Stomach smooth muscle (tissue), 2 donors: ENCODE data around the gene STIM1.

Source experiments
- H3K27ac ChIP-seq: one replicate; pipeline ENCODE4 v1.7.0; 2013; ENCODE audit warnings: mild to moderate bottlenecking, low read length, inconsistent platforms
- H3K27me3 ChIP-seq, 2 donors: one replicate each; pipeline ENCODE4 v1.7.0; 2013; ENCODE audit warnings: low read length in 2 of 2; ENCODE audit not compliant: insufficient read depth in 2 of 2, control insufficient read depth in 1 of 2
- H3K36me3 ChIP-seq, 2 donors: one replicate each; pipeline ENCODE4 v1.7.0; 2013; ENCODE audit warnings: low read length in 2 of 2; ENCODE audit not compliant: control insufficient read depth in 2 of 2, insufficient read depth in 2 of 2
- H3K4me1 ChIP-seq: one replicate; pipeline ENCODE4 v1.7.0; 2013; ENCODE audit warnings: low read length; ENCODE audit not compliant: control insufficient read depth, insufficient read depth
- H3K4me3 ChIP-seq, 2 donors: one replicate each; pipeline ENCODE4 v1.7.0; 2013; ENCODE audit warnings: low read length in 2 of 2
- H3K9ac ChIP-seq, 2 donors: one replicate each; pipeline ENCODE4 v1.7.0; 2013; ENCODE audit warnings: low read length in 2 of 2, mild to moderate bottlenecking in 1 of 2
- H3K9me3 ChIP-seq, 2 donors: one replicate each; pipeline ENCODE4 v1.7.0; 2013; ENCODE audit warnings: low read length in 2 of 2; ENCODE audit not compliant: control insufficient read depth in 2 of 2
- donor health status: healthy.
- donor health status: Pancreatic carcinoma.

STIM1 gene

DNA sequence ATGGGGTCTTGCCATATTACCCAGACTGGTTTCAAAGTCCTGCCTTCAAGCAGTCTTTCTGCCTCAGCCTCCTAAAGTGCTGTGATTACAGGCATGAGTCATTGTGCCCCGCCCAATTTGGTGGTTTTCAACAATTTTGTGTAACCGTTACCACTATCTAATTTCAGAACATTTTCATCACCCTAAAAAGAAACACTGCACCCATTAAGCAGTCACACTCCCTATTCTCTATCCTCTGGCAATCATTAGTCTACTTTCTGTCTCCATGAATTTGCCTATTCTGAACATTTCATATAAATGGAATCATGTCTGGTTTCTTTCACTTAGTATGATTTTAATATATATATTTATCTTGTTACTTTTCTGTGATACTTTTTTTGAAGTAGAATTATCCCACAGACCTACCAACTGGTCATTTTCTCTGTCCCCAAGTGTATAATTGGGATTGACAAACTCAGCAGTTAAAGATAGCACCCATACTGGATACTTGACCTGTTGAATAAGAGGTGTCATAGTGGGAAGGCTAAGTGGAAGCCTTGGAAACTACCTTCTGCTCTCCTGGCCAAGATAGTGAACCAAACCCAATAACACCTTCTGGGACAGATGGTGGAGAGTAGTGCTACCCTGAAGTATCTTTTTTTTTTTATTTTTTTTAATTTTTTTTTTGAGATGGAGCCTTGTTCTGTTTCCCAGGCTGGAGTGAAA lies 64.8 kb downstream of the STIM1 start:
- no peak overlapping the region for H3K27ac ChIP-seq
- no peaks in the 10 kb centered on the region for H3K27me3 ChIP-seq

GRCh38 chr11:3922056-3922455 lies 66.6 kb downstream of the STIM1 start:
- Histone ChIP-seq H3K27ac (no peak overlapping the region), H3K4me1 (peaks cover 5% of the 10 kb centered on the region), H3K9ac (no peak overlapping the region), H3K4me3 (no peak overlapping the region), H3K9me3 (no peaks in the 10 kb centered on the region), H3K36me3 (no peaks in the 10 kb centered on the region), H3K27me3 (no peaks in the 10 kb centered on the region)

More for the DNA sequence above, 64.8 kb downstream of the STIM1 start:
- no peak overlapping the region for H3K4me3 ChIP-seq
- H3K4me1 ChIP-seq: peaks cover 5% of the 10 kb centered on the region
- no peaks in the 10 kb centered on the region for H3K36me3 ChIP-seq
- H3K9ac ChIP-seq: no peak overlapping the region
- H3K9me3 ChIP-seq: no peaks in the 10 kb centered on the region

DNA sequence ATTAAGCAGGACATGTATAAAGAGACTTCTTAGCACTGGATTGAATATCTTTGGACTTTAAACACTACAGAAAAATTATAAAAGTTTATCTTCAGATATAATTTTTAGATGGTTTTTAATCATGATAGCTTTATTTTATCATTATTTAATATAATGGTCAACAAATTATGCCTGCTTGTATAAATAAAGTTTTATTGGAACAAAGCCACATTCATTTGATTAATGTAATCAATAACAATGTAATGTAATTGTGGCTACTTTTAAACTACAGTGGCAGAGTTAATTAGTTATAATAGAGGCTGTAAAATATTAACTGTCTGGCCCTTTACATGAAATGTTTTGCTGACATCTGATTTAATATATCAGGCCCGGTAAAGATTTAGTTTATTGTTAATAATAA lies 70.0 kb downstream of the STIM1 start:
- Histone ChIP-seq H3K9ac (no peak overlapping the region), H3K4me3 (no peak overlapping the region), H3K36me3 (no peaks in the 10 kb centered on the region), H3K4me1 (peaks cover 18% of the 10 kb centered on the region), H3K9me3 (no peaks in the 10 kb centered on the region), H3K27ac (no peak overlapping the region), H3K27me3 (no peaks in the 10 kb centered on the region)

GRCh38 chr11:3926458-3927095 lies 71.1 kb downstream of the STIM1 start:
- H3K9me3 ChIP-seq: no peaks in the 10 kb centered on the region
- H3K9ac ChIP-seq: no peak overlapping the region
- H3K36me3 ChIP-seq: no peaks in the 10 kb centered on the region
- H3K4me1 ChIP-seq: peaks cover 24% of the 10 kb centered on the region
- H3K27ac ChIP-seq: no peak overlapping the region
- no peak overlapping the region for H3K4me3 ChIP-seq
- H3K27me3 ChIP-seq: no peaks in the 10 kb centered on the region

DNA sequence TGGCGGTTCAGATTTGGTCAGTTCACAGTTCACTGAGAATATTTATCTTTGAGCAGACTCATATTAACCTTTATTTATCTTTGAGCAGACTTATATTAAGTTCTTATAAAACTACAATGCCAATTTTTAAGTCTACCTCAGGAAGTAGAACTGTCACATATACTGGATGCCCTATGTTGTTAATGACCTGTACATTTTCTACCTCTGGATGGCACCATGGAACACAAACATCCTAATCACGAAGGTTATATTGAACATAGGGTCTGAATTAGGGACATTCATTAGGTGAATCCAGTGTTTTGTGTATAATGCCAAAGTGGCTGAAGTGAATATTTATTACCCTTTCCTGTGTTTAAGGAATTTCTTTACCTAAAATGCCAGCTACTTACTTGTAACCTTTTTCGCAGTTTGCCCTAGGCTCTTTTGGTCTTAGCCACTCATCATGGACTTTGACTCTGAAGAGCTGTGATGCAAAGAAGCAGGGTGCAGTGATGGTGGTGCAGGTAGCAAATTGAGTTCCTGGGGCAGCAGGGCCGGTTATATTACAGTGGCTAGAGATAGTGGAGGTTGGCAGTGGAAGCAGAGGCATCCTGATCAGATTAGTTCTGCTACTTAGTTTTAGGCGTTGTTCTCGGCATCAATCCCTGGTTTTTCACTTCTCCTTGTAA lies 71.8 kb downstream of the STIM1 start:
- Histone ChIP-seq H3K9ac (no peak overlapping the region), H3K36me3 (no peaks in the 10 kb centered on the region), H3K27me3 (no peaks in the 10 kb centered on the region), H3K4me1 (peaks cover 25% of the 10 kb centered on the region), H3K9me3 (no peaks in the 10 kb centered on the region), H3K4me3 (no peak overlapping the region), H3K27ac (no peak overlapping the region)

GRCh38 chr11:3929232-3929631 lies 73.8 kb downstream of the STIM1 start:
- peak overlapping the region; percentile 7 to 50 for H3K4me3 ChIP-seq
- no peak overlapping the region for H3K27ac ChIP-seq
- peak overlapping the region in 1 of 2 donors; percentile 36 for H3K9ac ChIP-seq
- H3K9me3 ChIP-seq: no peaks in the 10 kb centered on the region
- no peaks in the 10 kb centered on the region for H3K27me3 ChIP-seq
- no peaks in the 10 kb centered on the region for H3K36me3 ChIP-seq
- H3K4me1 ChIP-seq: peaks cover 34% of the 10 kb centered on the region

GRCh38 chr11:3929649-3930048 lies 74.2 kb downstream of the STIM1 start:
- peak overlapping the region; percentile 7 to 50 for H3K4me3 ChIP-seq
- no peak overlapping the region for H3K27ac ChIP-seq

DNA sequence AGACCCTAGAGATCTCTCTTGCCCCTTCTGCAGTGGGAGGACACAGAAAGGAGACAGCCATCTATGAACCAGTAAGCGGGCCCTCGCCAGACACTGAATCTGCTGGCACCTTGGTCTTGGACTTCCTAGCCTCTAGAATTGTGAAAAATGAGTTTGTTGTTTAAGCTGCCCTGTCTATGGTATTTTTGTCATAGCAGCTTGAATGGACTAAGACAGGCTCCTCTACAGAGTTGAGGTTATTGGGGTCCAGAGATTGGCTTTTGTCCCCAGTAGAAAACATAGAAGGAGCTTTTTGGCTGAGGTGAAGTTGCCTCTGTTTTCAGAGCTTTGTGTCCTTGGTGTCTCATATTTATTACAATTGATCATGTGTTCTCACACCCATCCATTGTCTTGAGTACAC lies 77.2 kb downstream of the STIM1 start:
- no peaks in the 10 kb centered on the region for H3K36me3 ChIP-seq
- H3K4me3 ChIP-seq: no peak overlapping the region
- H3K4me1 ChIP-seq: peaks cover 52% of the 10 kb centered on the region
- H3K9me3 ChIP-seq: no peaks in the 10 kb centered on the region
- H3K9ac ChIP-seq: no peak overlapping the region
- no peaks in the 10 kb centered on the region for H3K27me3 ChIP-seq
- H3K27ac ChIP-seq: no peak overlapping the region

More at GRCh38 chr11:3929649-3930048, 74.2 kb downstream of the STIM1 start:
- Histone ChIP-seq H3K9me3 (no peaks in the 10 kb centered on the region), H3K36me3 (no peaks in the 10 kb centered on the region), H3K4me1 (peaks cover 38% of the 10 kb centered on the region), H3K27me3 (no peaks in the 10 kb centered on the region), H3K9ac (no peak overlapping the region)

- Histone ChIP-seq H3K27ac (no peak overlapping the region), H3K4me1 (peaks cover 52% of the 10 kb centered on the region)
These were observed 77.7 kb downstream of the STIM1 start for GRCh38 chr11:3933165-3933628.

DNA sequence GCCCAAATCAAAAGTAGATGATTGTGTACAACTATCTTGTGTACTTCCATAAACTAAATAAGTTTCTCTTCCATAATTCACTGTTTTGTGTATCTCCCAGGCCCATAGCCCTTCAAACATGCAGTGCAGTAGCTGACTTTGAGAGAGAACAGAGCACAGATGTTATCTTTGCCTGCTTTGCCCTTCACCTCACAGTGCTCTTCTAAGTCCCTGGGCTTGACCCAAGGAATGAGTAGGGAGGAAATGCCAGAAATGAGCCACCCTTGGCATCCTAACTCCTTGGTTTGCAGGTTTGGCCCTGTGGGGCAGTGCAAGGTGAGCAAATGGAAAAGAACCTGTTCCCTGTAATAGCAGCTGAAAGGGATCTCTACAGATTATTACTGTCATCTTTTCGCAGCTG lies 79.2 kb downstream of the STIM1 start:
- Histone ChIP-seq H3K9me3 (no peaks in the 10 kb centered on the region), H3K36me3 (no peaks in the 10 kb centered on the region), H3K4me1 (peaks cover 42% of the 10 kb centered on the region), H3K27me3 (no peaks in the 10 kb centered on the region), H3K4me3 (no peak overlapping the region), H3K27ac (no peak overlapping the region), H3K9ac (no peak overlapping the region)

More at GRCh38 chr11:3933165-3933628, 77.7 kb downstream of the STIM1 start:
- no peaks in the 10 kb centered on the region for H3K27me3 ChIP-seq
- H3K36me3 ChIP-seq: no peaks in the 10 kb centered on the region
- H3K9ac ChIP-seq: no peak overlapping the region
- H3K4me3 ChIP-seq: no peak overlapping the region
- no peaks in the 10 kb centered on the region for H3K9me3 ChIP-seq
